ENCODE results near the gene UNC5B.
"Not testable (repeated sequence)": the region's sequence is repeated elsewhere in the genome, so short reads cannot be mapped to it uniquely, and the experiment has no call there.

UNC5B gene

GRCh38 chr10:71272056-71272771 lies 59.8 kb downstream of the UNC5B start:
- no peak overlapping the region for H3K27ac ChIP-seq (ENCODE audit: low read length)
- H3K9me3 ChIP-seq (ENCODE audit: insufficient read depth, low read length, severe bottlenecking) = no peaks in the 10 kb centered on the region
- no peaks in the 10 kb centered on the region for H3K4me1 ChIP-seq (ENCODE audit: insufficient read depth, low read length)
- no peak overlapping the region for H3K4me2 ChIP-seq (ENCODE audit: insufficient read depth, low read length)
- H3K36me3 ChIP-seq (ENCODE audit: insufficient read depth, low read length) = no peaks in the 10 kb centered on the region
- H3K4me3 ChIP-seq (ENCODE audit: low read depth in 1 of 2, low read length in 2 of 2) = no peak overlapping the region
- H2AFZ ChIP-seq (ENCODE audit: low read depth, low read length) = no peak overlapping the region
- H3K79me2 ChIP-seq (ENCODE audit: insufficient read depth, low read length) = no peaks in the 10 kb centered on the region
- TF ChIP-seq CTCF (IDR thresholded peaks at IDR 0.05; ENCODE audit: borderline replicate concordance, extremely low read depth, low read length, poor library complexity, severe bottlenecking) = no peak
- TF ChIP-seq EZH2 (IDR thresholded peaks at IDR 0.05; ENCODE audit: borderline replicate concordance, low read depth, low read length, severe bottlenecking) = no peak
- H3K27me3 ChIP-seq (ENCODE audit: insufficient read depth, low read length, poor library complexity) = no peaks in the 10 kb centered on the region
- DNase-seq (no peak), ATAC-seq (ENCODE audit: insufficient read depth, low read depth) (no peak)
- H3K9ac ChIP-seq (ENCODE audit: low read depth, low read length) = no peak overlapping the region
- H4K20me1 ChIP-seq (ENCODE audit: insufficient read depth, low read length) = peaks cover 9% of the 10 kb centered on the region; the same call in 1 of the 2 replicates

GRCh38 chr10:71272974-71273373 lies 60.6 kb downstream of the UNC5B start:
- not testable (repeated sequence) for H3K9ac ChIP-seq (ENCODE audit: low read depth, low read length); H3K79me2 ChIP-seq (ENCODE audit: insufficient read depth, low read length); ATAC-seq (ENCODE audit: insufficient read depth, low read depth); H2AFZ ChIP-seq (ENCODE audit: low read depth, low read length); H3K27me3 ChIP-seq (ENCODE audit: insufficient read depth, low read length, poor library complexity); H3K27ac ChIP-seq (ENCODE audit: low read length); H3K4me3 ChIP-seq (ENCODE audit: low read depth in 1 of 2, low read length in 2 of 2); H3K4me2 ChIP-seq (ENCODE audit: insufficient read depth, low read length); H4K20me1 ChIP-seq (ENCODE audit: insufficient read depth, low read length); H3K9me3 ChIP-seq (ENCODE audit: insufficient read depth, low read length, severe bottlenecking); H3K36me3 ChIP-seq (ENCODE audit: insufficient read depth, low read length); H3K4me1 ChIP-seq (ENCODE audit: insufficient read depth, low read length); DNase-seq

GRCh38 chr10:71273506-71273905 lies 61.1 kb downstream of the UNC5B start:
- H3K79me2 ChIP-seq (ENCODE audit: insufficient read depth, low read length) = no peaks in the 10 kb centered on the region
- H2AFZ ChIP-seq (ENCODE audit: low read depth, low read length) = no peak overlapping the region
- no peak overlapping the region for H3K4me2 ChIP-seq (ENCODE audit: insufficient read depth, low read length)
- ATAC-seq (ENCODE audit: insufficient read depth, low read depth) (no peak), DNase-seq (no peak)
- no peaks in the 10 kb centered on the region for H3K27me3 ChIP-seq (ENCODE audit: insufficient read depth, low read length, poor library complexity)
- no peaks in the 10 kb centered on the region for H3K4me1 ChIP-seq (ENCODE audit: insufficient read depth, low read length)
- peaks cover 9% of the 10 kb centered on the region; the same call in 1 of the 2 replicates for H4K20me1 ChIP-seq (ENCODE audit: insufficient read depth, low read length)
- no peak overlapping the region for H3K9ac ChIP-seq (ENCODE audit: low read depth, low read length)
- no peaks in the 10 kb centered on the region for H3K36me3 ChIP-seq (ENCODE audit: insufficient read depth, low read length)
- H3K4me3 ChIP-seq (ENCODE audit: low read depth in 1 of 2, low read length in 2 of 2) = no peak overlapping the region
- TF ChIP-seq EZH2 (IDR thresholded peaks at IDR 0.05; ENCODE audit: borderline replicate concordance, low read depth, low read length, severe bottlenecking) = no peak
- no peak for TF ChIP-seq CTCF (IDR thresholded peaks at IDR 0.05; ENCODE audit: borderline replicate concordance, extremely low read depth, low read length, poor library complexity, severe bottlenecking)
- H3K9me3 ChIP-seq (ENCODE audit: insufficient read depth, low read length, severe bottlenecking) = no peaks in the 10 kb centered on the region
- H3K27ac ChIP-seq (ENCODE audit: low read length) = no peak overlapping the region

GRCh38 chr10:71274901-71275796 lies 62.8 kb downstream of the UNC5B start:
- H3K4me1 ChIP-seq (ENCODE audit: insufficient read depth, low read length) = no peaks in the 10 kb centered on the region
- no peak for ATAC-seq (ENCODE audit: insufficient read depth, low read depth)
- H3K27ac ChIP-seq (ENCODE audit: low read length) = no peak overlapping the region

More at GRCh38 chr10:71274901-71275796, 62.8 kb downstream of the UNC5B start:
- Histone ChIP-seq H3K4me3 (ENCODE audit: low read depth in 1 of 2, low read length in 2 of 2) (no peak overlapping the region), H3K9ac (ENCODE audit: low read depth, low read length) (no peak overlapping the region), H3K9me3 (ENCODE audit: insufficient read depth, low read length, severe bottlenecking) (no peaks in the 10 kb centered on the region), H3K36me3 (ENCODE audit: insufficient read depth, low read length) (no peaks in the 10 kb centered on the region), H4K20me1 (ENCODE audit: insufficient read depth, low read length) (peaks cover 9% of the 10 kb centered on the region; the same call in 1 of the 2 replicates), H3K27me3 (ENCODE audit: insufficient read depth, low read length, poor library complexity) (no peaks in the 10 kb centered on the region), H2AFZ (ENCODE audit: low read depth, low read length) (no peak overlapping the region), H3K79me2 (ENCODE audit: insufficient read depth, low read length) (no peaks in the 10 kb centered on the region), H3K4me2 (ENCODE audit: insufficient read depth, low read length) (no peak overlapping the region)
- DNase-seq = no peak
- TF ChIP-seq EZH2 (IDR thresholded peaks at IDR 0.05; ENCODE audit: borderline replicate concordance, low read depth, low read length, severe bottlenecking) = no peak
- no peak for TF ChIP-seq CTCF (IDR thresholded peaks at IDR 0.05; ENCODE audit: borderline replicate concordance, extremely low read depth, low read length, poor library complexity, severe bottlenecking)
